A549 (cell line): Measurements from ENCODE around the gene RSPH9. TPM values are rescaled to one million over a fixed set of nuclear protein-coding genes. Genes with fewer than 3 reads are reported as not detected.

Source experiments
- ATAC-seq, 2 experiments: fragments of 200-7000 bp in 1 of 2; fragments of >200 bp in 1 of 2; cut with Nextera tagmentation in 1 of 2; cut with Tn5 transposase in 1 of 2; 3 replicates each; pipeline versions ENCODE4 v1.8.0 to v1.9.1; 2018 to 2020; ENCODE audit warnings: mild to moderate bottlenecking in 1 of 2, moderate library complexity in 1 of 2
- CTCF ChIA-PET: fragments of 300-600 bp; sonication (Branson Sonifier 250); formaldehyde crosslinking; extraction: SDS; loops from one replicate; lab custom pipeline; 2021; ENCODE audit warnings: antibody characterized with exemption, inconsistent platforms; lab: Yijun Ruan, JAX
- POLR2A ChIA-PET: fragments of 350-600 bp; formaldehyde crosslinking; extraction: SDS; loops from one replicate; lab custom pipeline; 2021; ENCODE audit warnings: antibody characterized with exemption, inconsistent platforms; lab: Yijun Ruan, JAX
- DNase-seq, 2 experiments: peaks; one replicate each; pipeline versions ENCODE4 v3.0.0 to v3.0.0-alpha.2; 2011 to 2016; ENCODE audit warnings: low read depth in 1 of 2, low spot score in 1 of 2
- FAIRE-seq: peaks from 2 replicates; lab custom pipeline; 2011; peaks lifted over from hg19 to GRCh38; lab: Jason Lieb, UNC
- H3K27ac ChIP-seq, 2 experiments: fragments of >200 bp; sonication (Bioruptor Twin); formaldehyde crosslinking; 3 replicates each; pipeline ENCODE4 v1.5.1; 2016 to 2017
- H3K4me1 ChIP-seq: fragments of >200 bp; sonication (Bioruptor Twin); formaldehyde crosslinking; 3 replicates; pipeline ENCODE4 v1.6.1; 2016
- H3K4me2 ChIP-seq: fragments of >200 bp; sonication (Bioruptor Twin); formaldehyde crosslinking; 3 replicates; pipeline ENCODE4 v1.6.1; 2016
- H3K4me3 ChIP-seq: fragments of >200 bp; sonication (Bioruptor Twin); formaldehyde crosslinking; 3 replicates; pipeline ENCODE4 v1.5.1; 2016
- H3K9me3 ChIP-seq: fragments of >200 bp; sonication (Bioruptor Twin); formaldehyde crosslinking; 3 replicates; pipeline ENCODE4 v1.6.1; 2016
- BCL3 ChIP-seq: fragments of >200 bp; sonication (Bioruptor Twin); formaldehyde crosslinking; IDR thresholded peaks from 3 replicates; pipeline ENCODE4 v1.6.1; 2016
- E2F6 ChIP-seq: IDR thresholded peaks from 2 replicates; pipeline ENCODE4 v1.6.1; 2012; ENCODE audit warnings: low read depth, borderline replicate concordance
- EHMT2 ChIP-seq: fragments of 200-600 bp; sonication (generic); IDR thresholded peaks from 2 replicates; pipeline ENCODE4 v1.6.1; 2016; ENCODE audit warnings: antibody characterized with exemption, low read depth, mild to moderate bottlenecking, moderate library complexity
- HOXB13 ChIP-seq: fragments of 250-450 bp; sonication (Bioruptor Pico); IDR thresholded peaks from 2 replicates; pipeline ENCODE4 v1.5.0; 2020; ENCODE audit warnings: low read depth, mild to moderate bottlenecking, moderate library complexity
- JUN ChIP-seq, 2 experiments: fragments of >200 bp; sonication (Bioruptor Twin); formaldehyde crosslinking; IDR thresholded peaks; 2 replicates in 1 of 2; 3 replicates in 1 of 2; pipeline ENCODE4 v1.6.1; 2016 to 2017
- KDM5A ChIP-seq: fragments of 200-600 bp; sonication (generic); IDR thresholded peaks from 2 replicates; pipeline ENCODE4 v1.6.1; 2016; ENCODE audit warnings: antibody characterized with exemption, mild to moderate bottlenecking
- MAFK ChIP-seq: fragments of 450-650 bp; IDR thresholded peaks from 2 replicates; pipeline ENCODE4 v1.6.1; 2014; ENCODE audit not compliant: partially characterized antibody
- MAX ChIP-seq: IDR thresholded peaks from 2 replicates; pipeline ENCODE4 v1.6.1; 2012
- PHF8 ChIP-seq: fragments of 200-600 bp; sonication (generic); IDR thresholded peaks from 2 replicates; pipeline ENCODE4 v1.6.1; 2016; ENCODE audit warnings: low read depth, mild to moderate bottlenecking, antibody characterized with exemption, moderate library complexity, borderline replicate concordance
- POLR2A ChIP-seq: IDR thresholded peaks from 2 replicates; pipeline ENCODE4 v1.6.1; 2012; ENCODE audit warnings: mild to moderate bottlenecking, low read length
- RCOR1 ChIP-seq: fragments of 150-350 bp; IDR thresholded peaks from 2 replicates; pipeline ENCODE4 v1.6.1; 2014; ENCODE audit warnings: antibody characterized with exemption, low read length, low read depth
- REST ChIP-seq: fragments of 200-600 bp; sonication (generic); IDR thresholded peaks from 2 replicates; pipeline ENCODE4 v1.6.1; 2016; ENCODE audit warnings: antibody characterized with exemption, mild to moderate bottlenecking, moderate library complexity
- TP53 ChIP-seq: fragments of 250-450 bp; sonication (Bioruptor Pico); IDR thresholded peaks from 2 replicates; pipeline ENCODE4 v1.5.0; 2021; ENCODE audit warnings: mild to moderate bottlenecking, moderate library complexity
- USF2 ChIP-seq: fragments of 450-650 bp; IDR thresholded peaks from 2 replicates; pipeline ENCODE4 v1.6.1; 2014; ENCODE audit warnings: antibody characterized with exemption
- ZC3H11A ChIP-seq: fragments of 450-650 bp; IDR thresholded peaks from 2 replicates; pipeline ENCODE4 v1.6.1; 2014; ENCODE audit warnings: antibody characterized with exemption, mild to moderate bottlenecking
- WGBS: methylation state at CpG from one replicate; pipeline ENCODE4 v1.1.6; 2017; ENCODE audit errors: missing lambda C conversion rate; 5-methylcytosine and 5-hydroxymethylcytosine counted together
- polyA plus RNA-seq, 4 experiments: library from polyadenylated mRNA; depleted of rRNA in 3 of 4; stranded (reverse); fragments of >200 nt; fragmentation: RNase III in 1 of 4; extraction: RNeasy Plus Mini Kit Qiagen cat#74134 plus additional on column Dnase treatment in 1 of 4; gene quantifications; 2 replicates in 3 of 4; 3 replicates in 1 of 4; pipeline ENCODE4 v1.2.3, GENCODE V29; 2011 to 2017

Gene RSPH9
- polyA plus RNA-seq, 2 of the 4 experiments (the other 2 are of a cell fraction) = 0.14 to 0.18 TPM

GRCh38 chr6:43635387-43636307 is 9.2 kb upstream of the RSPH9 start, which contains the start of gene MAD2L1BP:
Gene MAD2L1BP, plus strand, starts transcription at chr6:43635840. Its CDS starts 36 bp downstream, at chr6:43635876.
- peak; percentile 73 to 74 for DNase-seq
- peak; percentile 72 to 77 for TF ChIP-seq JUN (IDR thresholded peaks at IDR 0.05)
- peak; percentile 44; the same call in 1 of the 3 replicates for TF ChIP-seq BCL3
- TF ChIP-seq RCOR1 = no peak
- TF ChIP-seq E2F6 = peak; percentile 61; the same call in 1 of the 2 replicates
- TF ChIP-seq TP53 (CRISPR knock-in tag) = no peak
- TF ChIP-seq MAX = peak; percentile 72
- no peak for TF ChIP-seq ZC3H11A
- 0 out of 2 replicates have a peak, but pooled peaks have one; percentile 9 for TF ChIP-seq HOXB13 (CRISPR knock-in tag)
- TF ChIP-seq POLR2A = peak; percentile 84
- peak; percentile 66 for TF ChIP-seq REST
- TF ChIP-seq KDM5A = peak; percentile 45; the same call in 1 of the 2 replicates
- peak; percentile 82 for TF ChIP-seq PHF8
- POLR2A ChIA-PET = interaction anchor here (2.1 kb wide), 1 partner anchor 9 kb away, joined by 13 read pairs; the partner anchor contains the start of gene RSPH9
- CTCF ChIA-PET = no interaction called here
- peak; percentile 93 to 95 for ATAC-seq
- Histone ChIP-seq H3K4me2 (peak within 1 kb of the TSS; percentile 96), H3K4me3 (peak within 1 kb of the TSS; percentile 94), H3K27ac (peak within 1 kb of the TSS; percentile 91), H3K4me1 (peaks cover 19% of the 10 kb centered on the region), H3K9me3 (no peaks in the 10 kb centered on the region)
- FAIRE-seq = no peak
- WGBS = 14% methylated on average over 37 of the region's 48 CpGs

GRCh38 chr6:43636308-43636659 is 8.6 kb upstream of the RSPH9 start:
- Histone ChIP-seq H3K4me3 (peak overlapping the region; percentile 94), H3K4me1 (peaks cover 14% of the 10 kb centered on the region), H3K9me3 (no peaks in the 10 kb centered on the region), H3K27ac (peak overlapping the region; percentile 91), H3K4me2 (peak overlapping the region; percentile 96)
- TF ChIP-seq MAFK = no peak
- TF ChIP-seq USF2 = no peak
- TF ChIP-seq EHMT2 = no peak
- WGBS = 51% methylated on average over 7 of the region's 7 CpGs
- FAIRE-seq = no peak
- ATAC-seq = peak; percentile 13 to 15; a peak in 4 of 6 replicates
- POLR2A ChIA-PET = interaction anchor here (2.1 kb wide), 1 partner anchor 8 kb away, joined by 13 read pairs; the partner anchor contains the start of gene RSPH9
- CTCF ChIA-PET = no interaction called here
- DNase-seq = no peak
